ENCODE results near the gene CPT1B. TPM values are rescaled to one million over a fixed set of nuclear protein-coding genes. Genes with fewer than 3 reads are reported as not detected.

The CPT1B gene
- polyA plus RNA-seq, 3 donors, result 0.18 to 66.9 TPM; not detected in 1

GRCh38 chr22:50625131-50625567, 46.9 kb upstream of the CPT1B start:
- no peak overlapping the region for H3K4me3 ChIP-seq (replicated peaks in 1 of 3; ENCODE audit: low read depth in 2 of 3, low read length in 3 of 3)
- no peaks in the 10 kb centered on the region for H3K9me3 ChIP-seq (replicated peaks in 1 of 2; ENCODE audit: control insufficient read depth in 1 of 2, insufficient read depth in 1 of 2, low read length in 2 of 2)
- TF ChIP-seq, protein P1, sequence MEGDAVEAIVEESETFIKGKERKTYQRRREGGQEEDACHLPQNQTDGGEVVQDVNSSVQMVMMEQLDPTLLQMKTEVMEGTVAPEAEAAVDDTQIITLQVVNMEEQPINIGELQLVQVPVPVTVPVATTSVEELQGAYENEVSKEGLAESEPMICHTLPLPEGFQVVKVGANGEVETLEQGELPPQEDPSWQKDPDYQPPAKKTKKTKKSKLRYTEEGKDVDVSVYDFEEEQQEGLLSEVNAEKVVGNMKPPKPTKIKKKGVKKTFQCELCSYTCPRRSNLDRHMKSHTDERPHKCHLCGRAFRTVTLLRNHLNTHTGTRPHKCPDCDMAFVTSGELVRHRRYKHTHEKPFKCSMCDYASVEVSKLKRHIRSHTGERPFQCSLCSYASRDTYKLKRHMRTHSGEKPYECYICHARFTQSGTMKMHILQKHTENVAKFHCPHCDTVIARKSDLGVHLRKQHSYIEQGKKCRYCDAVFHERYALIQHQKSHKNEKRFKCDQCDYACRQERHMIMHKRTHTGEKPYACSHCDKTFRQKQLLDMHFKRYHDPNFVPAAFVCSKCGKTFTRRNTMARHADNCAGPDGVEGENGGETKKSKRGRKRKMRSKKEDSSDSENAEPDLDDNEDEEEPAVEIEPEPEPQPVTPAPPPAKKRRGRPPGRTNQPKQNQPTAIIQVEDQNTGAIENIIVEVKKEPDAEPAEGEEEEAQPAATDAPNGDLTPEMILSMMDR (IDR thresholded peaks at IDR 0.05), result no peak
- Mint-ChIP-seq H3K27me3 (ENCODE audit: low read depth in 3 of 3) (peaks cover 1 to 8% (median 2%) of the 10 kb centered on the region in 3 donors), H3K36me3 (peaks cover 14 to 25% of the 10 kb centered on the region in 2 donors), H3K4me1 (peaks cover 49% of the 10 kb centered on the region), H3K4me3 (no peak overlapping the region), H3K9me3 (no peaks in the 10 kb centered on the region), H3K27ac (peak overlapping the region in 1 of 7 donors; percentile 40)
- 96% methylated on average over 14 of the region's 14 CpGs for WGBS (ENCODE audit: insufficient coverage)
- no peak overlapping the region for H2AFZ ChIP-seq (ENCODE audit: insufficient read depth, low read depth, low read length, poor library complexity, severe bottlenecking)
- no peak for DNase-seq
- no peak overlapping the region for H3K9ac ChIP-seq (ENCODE audit: insufficient read depth, low read length, poor library complexity, severe bottlenecking)
- H3K27me3 ChIP-seq (ENCODE audit: control insufficient read depth in 2 of 2, insufficient read depth in 2 of 2, low read length in 2 of 2), result no peaks in the 10 kb centered on the region
- H3K4me2 ChIP-seq (replicated peaks; ENCODE audit: extremely low read depth, low read length, poor library complexity, severe bottlenecking), result no peak overlapping the region
- peaks cover 14% of the 10 kb centered on the region for H4K20me1 ChIP-seq (ENCODE audit: insufficient read depth, low read length)
- H3K4me1 ChIP-seq (ENCODE audit: control insufficient read depth in 1 of 2, insufficient read depth in 2 of 2, low read length in 2 of 2), result peaks cover 50 to 56% of the 10 kb centered on the region in 2 donors
- intact Hi-C loops (cut with micrococcal nuclease), result loop anchor here (5.0 kb wide), 2 partner anchors 43 to 118 kb away; partner anchors contain the start of genes CHKB (in 1 of the 2), LMF2 (in 1 of the 2) and NCAPH2 (in 1 of the 2)
- peaks cover 10% of the 10 kb centered on the region for H3K79me2 ChIP-seq (ENCODE audit: insufficient read depth, low read length)
- no peak overlapping the region for H3K27ac ChIP-seq (ENCODE audit: low read depth in 1 of 2, low read length in 2 of 2)
- H3K36me3 ChIP-seq (replicated peaks in 1 of 2; ENCODE audit: control insufficient read depth in 1 of 2, insufficient read depth in 2 of 2, low read length in 2 of 2), result peaks cover 9 to 14% of the 10 kb centered on the region in 2 donors

DNA sequence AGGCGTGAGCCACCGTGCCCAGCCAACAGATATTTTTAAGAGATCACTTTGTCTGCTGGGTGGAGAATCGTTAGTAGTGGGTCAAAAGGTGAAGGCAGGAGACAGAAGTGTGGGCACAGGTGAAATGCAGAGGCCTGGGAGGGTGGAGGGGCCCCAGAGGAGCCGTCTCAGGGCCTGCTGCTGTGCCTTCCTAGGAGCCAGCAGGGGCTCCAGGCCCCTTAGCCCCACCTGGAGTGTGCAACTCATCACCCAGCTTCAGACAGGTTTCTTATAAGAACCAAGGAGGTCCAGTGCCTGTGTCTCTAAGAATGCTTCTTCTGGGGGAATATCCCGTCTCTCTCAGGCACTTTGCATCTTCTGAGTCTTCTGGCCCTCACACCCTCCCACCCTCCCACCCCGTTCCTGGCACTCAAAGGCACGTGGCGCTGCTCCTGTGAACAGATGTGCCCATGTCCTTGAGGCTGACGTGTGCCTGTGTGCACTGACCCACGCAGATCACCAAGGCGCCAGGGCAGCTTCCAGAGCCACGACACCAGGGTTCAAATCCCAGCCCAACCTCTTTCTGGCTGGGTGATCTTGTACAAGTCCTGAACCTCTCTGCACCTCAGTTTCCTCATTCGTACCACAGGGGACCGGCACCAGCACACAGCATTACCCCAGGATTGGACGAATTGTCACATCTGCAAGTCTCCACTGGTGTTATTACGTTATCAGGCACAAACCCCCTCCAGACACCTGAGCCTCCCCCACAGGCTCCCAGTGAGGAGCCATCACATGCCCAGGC, 46.3 kb upstream of the CPT1B start:
- no peak overlapping the region for H2AFZ ChIP-seq (ENCODE audit: insufficient read depth, low read depth, low read length, poor library complexity, severe bottlenecking)
- no peaks in the 10 kb centered on the region for H3K9me3 ChIP-seq (replicated peaks in 1 of 2; ENCODE audit: control insufficient read depth in 1 of 2, insufficient read depth in 1 of 2, low read length in 2 of 2)
- H3K4me3 ChIP-seq (replicated peaks in 1 of 3; ENCODE audit: low read depth in 2 of 3, low read length in 3 of 3), result no peak overlapping the region
- DNase-seq, result no peak
- Mint-ChIP-seq H3K4me1 (peaks cover 53% of the 10 kb centered on the region), H3K9me3 (no peaks in the 10 kb centered on the region), H3K27ac (no peak overlapping the region), H3K4me3 (no peak overlapping the region), H3K27me3 (ENCODE audit: low read depth in 3 of 3) (peaks cover 3 to 12% (median 5%) of the 10 kb centered on the region in 3 donors), H3K36me3 (peaks cover 14 to 25% of the 10 kb centered on the region in 2 donors)
- H3K36me3 ChIP-seq (replicated peaks in 1 of 2; ENCODE audit: control insufficient read depth in 1 of 2, insufficient read depth in 2 of 2, low read length in 2 of 2), result peaks cover 9 to 14% of the 10 kb centered on the region in 2 donors
- intact Hi-C loops (cut with micrococcal nuclease), result loop anchor here (5.0 kb wide), 6 partner anchors 42 to 372 kb away; partner anchors contain the start of genes CHKB (in 1 of the 2), HDAC10 (in 1 of the 2), LMF2 (in 1 of the 2) and NCAPH2 (in 1 of the 2)
- peaks cover 14% of the 10 kb centered on the region for H4K20me1 ChIP-seq (ENCODE audit: insufficient read depth, low read length)
- WGBS (ENCODE audit: insufficient coverage), result 98% methylated on average over 12 of the region's 16 CpGs
- TF ChIP-seq, protein P1 (IDR thresholded peaks at IDR 0.05), result no peak
- H3K27ac ChIP-seq (ENCODE audit: low read depth in 1 of 2, low read length in 2 of 2), result no peak overlapping the region
- peaks cover 10% of the 10 kb centered on the region for H3K79me2 ChIP-seq (ENCODE audit: insufficient read depth, low read length)
- no peaks in the 10 kb centered on the region for H3K27me3 ChIP-seq (ENCODE audit: control insufficient read depth in 2 of 2, insufficient read depth in 2 of 2, low read length in 2 of 2)
- H3K4me1 ChIP-seq (ENCODE audit: control insufficient read depth in 1 of 2, insufficient read depth in 2 of 2, low read length in 2 of 2), result peaks cover 53 to 60% of the 10 kb centered on the region in 2 donors
- H3K4me2 ChIP-seq (replicated peaks; ENCODE audit: extremely low read depth, low read length, poor library complexity, severe bottlenecking), result no peak overlapping the region
- no peak overlapping the region for H3K9ac ChIP-seq (ENCODE audit: insufficient read depth, low read length, poor library complexity, severe bottlenecking)

Measured in CD14-positive monocyte (primary cell).